ENCODE results near the gene SERPINE3. TPM values are rescaled to one million over a fixed set of nuclear protein-coding genes. Genes with fewer than 3 reads are reported as not detected.

The SERPINE3 gene
- polyA plus RNA-seq, 3 donors = not detected

- Mint-ChIP-seq H3K27me3 (ENCODE audit: low read depth in 3 of 3) (no peaks in the 10 kb centered on the region), H3K36me3 (peaks cover 37 to 49% of the 10 kb centered on the region in 2 donors), H3K4me1 (peaks cover 11% of the 10 kb centered on the region), H3K4me3 (no peak overlapping the region), H3K9me3 (no peaks in the 10 kb centered on the region), H3K27ac (no peak overlapping the region)
- Histone ChIP-seq H3K4me1 (ENCODE audit: control insufficient read depth in 1 of 2, insufficient read depth in 2 of 2, low read length in 2 of 2) (peaks cover 8 to 10% of the 10 kb centered on the region in 2 donors), H3K36me3 (replicated peaks in 1 of 2; ENCODE audit: control insufficient read depth in 1 of 2, insufficient read depth in 2 of 2, low read length in 2 of 2) (peaks cover 79 to 100% of the 10 kb centered on the region in 2 donors), H3K4me2 (replicated peaks; ENCODE audit: extremely low read depth, low read length, poor library complexity, severe bottlenecking) (no peak overlapping the region), H3K9ac (ENCODE audit: insufficient read depth, low read length, poor library complexity, severe bottlenecking) (no peak overlapping the region), H3K79me2 (ENCODE audit: insufficient read depth, low read length) (no peaks in the 10 kb centered on the region), H2AFZ (ENCODE audit: insufficient read depth, low read depth, low read length, poor library complexity, severe bottlenecking) (no peak overlapping the region), H3K4me3 (replicated peaks in 1 of 3; ENCODE audit: low read depth in 2 of 3, low read length in 3 of 3) (no peak overlapping the region), H3K9me3 (replicated peaks in 1 of 2; ENCODE audit: control insufficient read depth in 1 of 2, insufficient read depth in 1 of 2, low read length in 2 of 2) (no peaks in the 10 kb centered on the region), H3K27me3 (ENCODE audit: control insufficient read depth in 2 of 2, insufficient read depth in 2 of 2, low read length in 2 of 2) (no peaks in the 10 kb centered on the region), H3K27ac (ENCODE audit: low read depth in 1 of 2, low read length in 2 of 2) (no peak overlapping the region), H4K20me1 (ENCODE audit: insufficient read depth, low read length) (peaks cover 5% of the 10 kb centered on the region)
- TF ChIP-seq CTCF (IDR thresholded peaks at IDR 0.05) = no peak
- DNase-seq = no peak
- 77% methylated on average over 3 of the region's 6 CpGs for whole genome bisulfite sequencing (ENCODE audit: insufficient coverage)
- intact Hi-C loops (cut with micrococcal nuclease) = no loop called here
Measured at GRCh38 chr13:51371768-51372399, 32.4 kb downstream of the SERPINE3 start.

- DNase-seq = no peak
- peaks cover 40 to 52% of the 10 kb centered on the region in 2 donors for H3K36me3 Mint-ChIP-seq
- no peak overlapping the region for H3K4me3 ChIP-seq (replicated peaks in 1 of 3; ENCODE audit: low read depth in 2 of 3, low read length in 3 of 3)
- H3K4me1 Mint-ChIP-seq = peaks cover 11% of the 10 kb centered on the region
- H3K4me1 ChIP-seq (ENCODE audit: control insufficient read depth in 1 of 2, insufficient read depth in 2 of 2, low read length in 2 of 2) = peaks cover 8 to 10% of the 10 kb centered on the region in 2 donors
- no peak overlapping the region for H3K27ac Mint-ChIP-seq
- H3K4me3 Mint-ChIP-seq = no peak overlapping the region
- no peaks in the 10 kb centered on the region for H3K27me3 ChIP-seq (ENCODE audit: control insufficient read depth in 2 of 2, insufficient read depth in 2 of 2, low read length in 2 of 2)
- no peaks in the 10 kb centered on the region for H3K9me3 ChIP-seq (replicated peaks in 1 of 2; ENCODE audit: control insufficient read depth in 1 of 2, insufficient read depth in 1 of 2, low read length in 2 of 2)
- no peaks in the 10 kb centered on the region for H3K9me3 Mint-ChIP-seq
- no peak overlapping the region for H3K9ac ChIP-seq (ENCODE audit: insufficient read depth, low read length, poor library complexity, severe bottlenecking)
- H2AFZ ChIP-seq (ENCODE audit: insufficient read depth, low read depth, low read length, poor library complexity, severe bottlenecking) = no peak overlapping the region
- peaks cover 78 to 99% of the 10 kb centered on the region in 2 donors for H3K36me3 ChIP-seq (replicated peaks in 1 of 2; ENCODE audit: control insufficient read depth in 1 of 2, insufficient read depth in 2 of 2, low read length in 2 of 2)
- TF ChIP-seq CTCF (IDR thresholded peaks at IDR 0.05) = no peak
- no peak overlapping the region for H3K4me2 ChIP-seq (replicated peaks; ENCODE audit: extremely low read depth, low read length, poor library complexity, severe bottlenecking)
- no peak overlapping the region for H3K27ac ChIP-seq (ENCODE audit: low read depth in 1 of 2, low read length in 2 of 2)
- no peaks in the 10 kb centered on the region for H3K79me2 ChIP-seq (ENCODE audit: insufficient read depth, low read length)
- peaks cover 5% of the 10 kb centered on the region for H4K20me1 ChIP-seq (ENCODE audit: insufficient read depth, low read length)
- no peaks in the 10 kb centered on the region for H3K27me3 Mint-ChIP-seq (ENCODE audit: low read depth in 3 of 3)
- intact Hi-C loops (cut with micrococcal nuclease) = no loop called here
- 100% methylated on average over 1 of the region's 2 CpGs for WGBS (ENCODE audit: insufficient coverage)
Measured at GRCh38 chr13:51373451-51373850, 34.0 kb downstream of the SERPINE3 start.

All from CD14-positive monocyte (primary cell).